ENCODE results near the gene TNFSF8. TPM values are rescaled to one million over a fixed set of nuclear protein-coding genes. Genes with fewer than 3 reads are reported as not detected.

The TNFSF8 gene
- total RNA-seq, 4 donors from 2014 or later, result 0.54 to 3.9 (median 2.0) TPM

GRCh38 chr9:114913656-114914055 is 16.7 kb downstream of the TNFSF8 start:
- no peaks in the 10 kb centered on the region for H3K27me3 ChIP-seq
- no peaks in the 10 kb centered on the region for H3K36me3 ChIP-seq
- H3K9me3 ChIP-seq, result no peaks in the 10 kb centered on the region
- H3K4me1 ChIP-seq, result no peaks in the 10 kb centered on the region
- no peak overlapping the region for H3K4me3 ChIP-seq
- ATAC-seq, result no peak
- no peak overlapping the region for H3K27ac ChIP-seq
- 94% methylated on average over 3 of the region's 4 CpGs; no CpG with 5 or more reads in 1 of the 2 donors for whole genome bisulfite sequencing, 2 donors (ENCODE audit: low coverage in 1 of 2)
- TF ChIP-seq EP300 (IDR thresholded peaks at IDR 0.05) (no peak), POLR2AphosphoS5 (IDR thresholded peaks at IDR 0.05) (no peak), POLR2A (IDR thresholded peaks at IDR 0.05) (no peak), CTCF (IDR thresholded peaks at IDR 0.05) (no peak)

- Histone ChIP-seq H3K36me3 (no peaks in the 10 kb centered on the region), H3K27me3 (no peaks in the 10 kb centered on the region), H3K27ac (no peak overlapping the region), H3K4me3 (no peak overlapping the region), H3K9me3 (no peaks in the 10 kb centered on the region), H3K4me1 (no peaks in the 10 kb centered on the region)
- TF ChIP-seq POLR2A (IDR thresholded peaks at IDR 0.05) (no peak), CTCF (IDR thresholded peaks at IDR 0.05) (no peak), EP300 (IDR thresholded peaks at IDR 0.05) (no peak), POLR2AphosphoS5 (IDR thresholded peaks at IDR 0.05) (no peak)
- 73 to 100% methylated on average over 1 to 4 of the region's 5 CpGs for WGBS, 2 donors (ENCODE audit: low coverage in 1 of 2)
- ATAC-seq, result no peak
These were observed 17.2 kb downstream of the TNFSF8 start for GRCh38 chr9:114913217-114913616.

GRCh38 chr9:114911167-114911821 is 19.1 kb downstream of the TNFSF8 start:
- H3K36me3 ChIP-seq, result no peaks in the 10 kb centered on the region
- H3K4me1 ChIP-seq, result no peaks in the 10 kb centered on the region
- H3K4me3 ChIP-seq, result no peak overlapping the region
- TF ChIP-seq CTCF (IDR thresholded peaks at IDR 0.05) (peak; percentile 25 to 71 (median 56)), EP300 (IDR thresholded peaks at IDR 0.05) (no peak), POLR2AphosphoS5 (IDR thresholded peaks at IDR 0.05) (no peak), POLR2A (IDR thresholded peaks at IDR 0.05) (no peak)
- no peaks in the 10 kb centered on the region for H3K9me3 ChIP-seq
- no peak overlapping the region for H3K27ac ChIP-seq
- no peaks in the 10 kb centered on the region for H3K27me3 ChIP-seq
- 75 to 82% methylated on average over 1 to 2 of the region's 2 CpGs for WGBS, 2 donors (ENCODE audit: low coverage in 1 of 2)
- no peak for ATAC-seq

- Histone ChIP-seq H3K4me3 (no peak overlapping the region), H3K4me1 (no peaks in the 10 kb centered on the region), H3K27ac (no peak overlapping the region), H3K27me3 (no peaks in the 10 kb centered on the region), H3K9me3 (no peaks in the 10 kb centered on the region), H3K36me3 (no peaks in the 10 kb centered on the region)
- ATAC-seq, result no peak
- 89 to 92% methylated on average over 3 to 4 of the region's 4 CpGs for WGBS, 2 donors (ENCODE audit: low coverage in 1 of 2)
- no peak for TF ChIP-seq POLR2AphosphoS5 (IDR thresholded peaks at IDR 0.05)
- TF ChIP-seq EP300 (IDR thresholded peaks at IDR 0.05), result no peak
- no peak for TF ChIP-seq POLR2A (IDR thresholded peaks at IDR 0.05)
- no peak for TF ChIP-seq CTCF (IDR thresholded peaks at IDR 0.05)
These were observed 19.9 kb downstream of the TNFSF8 start for GRCh38 chr9:114910541-114910940.

DNA sequence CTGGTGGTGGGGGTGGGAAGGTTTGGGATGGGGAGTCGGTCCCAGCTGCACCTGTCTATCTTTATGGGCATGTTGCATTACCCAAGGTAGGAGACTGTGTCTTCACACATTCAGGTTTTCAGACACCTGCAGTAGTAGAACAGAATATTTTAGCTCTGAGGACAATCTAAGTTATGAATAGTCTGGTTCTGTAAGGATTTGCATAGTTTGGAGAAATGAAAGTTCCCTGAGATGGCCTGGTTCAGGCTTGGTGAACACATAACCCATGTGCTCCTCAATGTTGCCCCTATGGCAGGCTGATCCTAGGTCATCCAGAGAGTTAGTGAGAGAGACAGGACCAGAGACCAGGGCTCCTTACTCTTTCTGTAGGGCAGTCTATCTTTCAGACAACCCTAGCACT is 20.7 kb downstream of the TNFSF8 start:
- WGBS, 2 donors (ENCODE audit: low coverage in 1 of 2), result 83% methylated on average over 1 of the region's 1 CpG; no CpG with 5 or more reads in 1 of the 2 donors

More for the DNA sequence above, 20.7 kb downstream of the TNFSF8 start:
- no peaks in the 10 kb centered on the region for H3K36me3 ChIP-seq
- H3K27me3 ChIP-seq, result no peaks in the 10 kb centered on the region
- no peaks in the 10 kb centered on the region for H3K9me3 ChIP-seq
- H3K27ac ChIP-seq, result no peak overlapping the region
- H3K4me3 ChIP-seq, result no peak overlapping the region
- no peak for TF ChIP-seq EP300 (IDR thresholded peaks at IDR 0.05)
- no peak for ATAC-seq
- H3K4me1 ChIP-seq, result no peaks in the 10 kb centered on the region

All from gastroesophageal sphincter (tissue), 4 donors.